Suppressor macrophage treated with lipopolysaccharide for 1 hour (primary cell): ENCODE measurements around the gene EXO5.

Source experiments
- DNase-seq, 3 donors: peaks; one replicate each; pipeline ENCODE4 v3.0.0-alpha.2; 2020 to 2022

Gene EXO5, protein sequence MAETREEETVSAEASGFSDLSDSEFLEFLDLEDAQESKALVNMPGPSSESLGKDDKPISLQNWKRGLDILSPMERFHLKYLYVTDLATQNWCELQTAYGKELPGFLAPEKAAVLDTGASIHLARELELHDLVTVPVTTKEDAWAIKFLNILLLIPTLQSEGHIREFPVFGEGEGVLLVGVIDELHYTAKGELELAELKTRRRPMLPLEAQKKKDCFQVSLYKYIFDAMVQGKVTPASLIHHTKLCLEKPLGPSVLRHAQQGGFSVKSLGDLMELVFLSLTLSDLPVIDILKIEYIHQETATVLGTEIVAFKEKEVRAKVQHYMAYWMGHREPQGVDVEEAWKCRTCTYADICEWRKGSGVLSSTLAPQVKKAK

DNA sequence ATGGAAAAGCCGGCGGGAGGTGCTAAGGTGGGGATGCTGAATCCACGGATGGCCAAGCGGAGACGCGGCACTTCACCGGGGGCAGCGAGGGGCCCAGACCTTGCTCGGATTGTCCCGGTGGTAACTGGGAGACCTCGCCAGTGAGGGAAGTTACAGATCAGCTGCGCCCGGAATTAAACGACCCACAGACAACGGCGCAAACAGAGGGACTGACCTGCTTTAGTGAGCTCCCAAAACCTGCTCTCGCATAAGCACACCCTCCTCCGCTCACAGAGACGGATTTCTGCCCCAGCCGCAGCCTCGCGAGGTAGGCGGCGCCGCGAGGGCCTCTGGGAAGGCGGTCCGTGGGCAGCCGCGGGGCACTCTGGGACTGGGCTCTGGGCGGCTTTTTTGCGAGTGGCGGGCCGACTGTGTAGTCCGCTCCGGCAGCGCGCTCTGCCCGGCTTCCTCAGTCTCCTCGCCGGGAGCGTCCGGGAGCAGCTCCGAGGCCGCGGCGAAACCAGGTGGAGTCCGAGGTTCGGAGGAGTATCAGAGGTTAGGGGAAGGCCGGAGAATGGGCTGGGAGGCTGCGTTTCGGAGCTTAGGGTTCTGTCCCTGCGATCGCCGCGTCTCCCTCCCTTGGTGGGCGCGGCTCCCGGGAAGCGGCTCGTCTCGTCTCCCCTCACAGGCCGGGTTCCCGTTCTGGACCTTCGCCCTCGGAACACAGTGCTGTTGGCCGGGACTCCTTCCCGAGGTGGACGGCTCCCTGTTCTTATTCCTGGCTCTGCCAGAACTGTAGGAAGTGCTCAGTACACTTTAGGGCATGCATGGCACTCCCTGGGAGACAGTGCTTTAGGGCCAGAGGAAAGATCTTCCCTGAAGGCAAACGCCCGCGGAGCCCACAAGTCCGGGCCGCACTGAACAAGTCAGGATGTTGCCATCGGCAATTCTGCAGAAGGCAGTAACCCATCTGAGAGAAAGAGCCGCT, at the start of gene EXO5:
TSS of gene EXO5 (plus strand) at position 393 of the 967 bp plus-strand sequence. CDS start 5,778 bp downstream, outside the sequence.
- DNase-seq = peak; percentile 80 to 92 (median 89)

DNA sequence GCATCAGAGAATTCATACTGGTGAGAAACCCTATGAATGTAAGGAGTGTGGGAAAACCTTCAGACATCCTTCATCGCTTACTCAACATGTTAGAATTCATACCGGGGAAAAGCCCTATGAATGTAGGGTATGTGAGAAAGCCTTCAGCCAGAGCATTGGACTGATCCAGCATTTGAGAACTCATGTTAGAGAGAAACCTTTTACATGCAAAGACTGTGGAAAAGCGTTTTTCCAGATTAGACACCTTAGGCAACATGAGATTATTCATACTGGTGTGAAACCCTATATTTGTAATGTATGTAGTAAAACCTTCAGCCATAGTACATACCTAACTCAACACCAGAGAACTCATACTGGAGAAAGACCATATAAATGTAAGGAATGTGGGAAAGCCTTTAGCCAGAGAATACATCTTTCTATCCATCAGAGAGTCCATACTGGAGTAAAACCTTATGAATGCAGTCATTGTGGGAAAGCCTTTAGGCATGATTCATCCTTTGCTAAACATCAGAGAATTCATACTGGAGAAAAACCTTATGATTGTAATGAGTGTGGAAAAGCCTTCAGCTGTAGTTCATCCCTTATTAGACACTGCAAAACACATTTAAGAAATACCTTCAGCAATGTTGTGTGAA, 45.5 kb upstream of the EXO5 start:
- peak in 1 of 3 donors; percentile 7 for DNase-seq

DNA sequence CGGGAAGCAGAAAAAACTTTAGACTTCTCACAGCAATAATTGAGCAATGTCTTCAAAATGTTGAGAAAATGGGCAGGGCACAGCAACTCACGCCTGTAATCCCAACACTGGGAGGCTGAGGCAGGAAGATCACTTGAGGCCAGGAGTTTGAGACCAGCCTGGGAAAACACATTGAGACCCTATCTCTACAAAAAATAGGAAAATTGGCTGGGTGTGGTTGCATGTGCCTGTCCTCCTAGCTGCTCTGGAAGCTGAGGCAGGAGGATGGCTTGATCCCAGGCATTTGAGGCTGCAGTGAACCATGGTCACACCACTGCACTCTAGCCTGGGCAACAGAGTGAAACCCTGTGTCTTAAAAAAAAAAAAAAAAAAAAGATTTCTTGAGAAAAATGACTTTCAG, 39.2 kb upstream of the EXO5 start:
- no peak for DNase-seq

DNA sequence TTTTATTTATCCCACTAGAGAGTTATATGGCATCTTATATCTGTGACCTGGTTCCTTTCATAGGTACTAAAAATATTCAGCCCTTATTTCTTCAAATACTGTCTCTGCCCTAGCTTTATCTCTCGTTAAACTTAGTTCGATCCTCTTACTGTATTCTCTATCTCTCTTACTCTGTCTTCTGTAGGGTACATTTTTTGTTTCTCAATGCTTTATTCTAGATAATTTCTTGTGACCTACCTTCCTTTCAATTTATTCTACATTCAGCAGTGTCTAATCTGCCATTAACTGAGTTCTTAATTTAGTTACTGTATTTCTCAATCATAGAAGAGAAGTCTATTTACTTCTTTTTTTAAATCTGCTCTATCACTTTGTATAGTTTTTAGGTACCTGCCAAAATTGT, 33.3 kb upstream of the EXO5 start:
- DNase-seq = no peak

DNA sequence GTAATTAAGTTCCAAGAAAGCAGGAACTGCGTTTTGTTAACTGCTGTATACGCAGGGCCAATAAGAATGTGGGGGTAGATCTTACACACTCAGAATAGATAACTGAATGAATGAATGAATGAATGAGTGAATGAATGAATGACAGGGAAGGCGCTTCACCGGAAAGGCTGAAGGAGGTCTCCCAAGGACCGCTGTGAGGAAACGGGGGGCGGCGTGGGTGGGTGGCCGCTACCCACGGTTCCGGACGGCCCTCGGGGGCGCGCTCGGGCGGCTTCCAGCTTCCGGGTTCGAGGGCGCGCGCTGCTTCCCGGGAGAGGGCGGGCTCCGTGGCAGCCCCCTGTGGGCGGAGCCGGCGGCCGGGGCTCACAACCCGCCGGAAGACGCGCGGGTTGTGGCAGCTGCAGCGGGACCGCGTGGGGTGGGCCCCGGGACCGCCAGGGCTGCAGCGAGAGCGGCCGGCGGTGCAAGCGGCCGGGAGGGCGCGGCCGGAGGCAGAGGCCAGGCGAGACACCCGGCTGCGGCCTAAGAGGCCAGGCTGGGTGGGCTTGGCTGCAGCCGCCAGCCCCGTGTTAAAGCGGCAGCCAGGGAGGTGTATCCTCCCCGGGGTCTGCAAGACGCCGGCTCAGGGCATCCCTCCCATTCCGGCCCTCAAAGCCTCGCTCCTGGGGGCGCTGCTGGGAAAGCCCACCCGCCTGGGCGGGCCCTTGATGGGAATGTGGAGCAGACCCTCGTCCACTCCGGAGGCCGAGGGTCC, 31.5 kb upstream of the EXO5 start, which contains the start of gene ZFP69:
TSS of gene ZFP69 (plus strand) at position 367 of the 754 bp plus-strand sequence. CDS start 2,072 bp downstream, outside the sequence.
- peak; percentile 69 to 91 (median 84) for DNase-seq

DNA sequence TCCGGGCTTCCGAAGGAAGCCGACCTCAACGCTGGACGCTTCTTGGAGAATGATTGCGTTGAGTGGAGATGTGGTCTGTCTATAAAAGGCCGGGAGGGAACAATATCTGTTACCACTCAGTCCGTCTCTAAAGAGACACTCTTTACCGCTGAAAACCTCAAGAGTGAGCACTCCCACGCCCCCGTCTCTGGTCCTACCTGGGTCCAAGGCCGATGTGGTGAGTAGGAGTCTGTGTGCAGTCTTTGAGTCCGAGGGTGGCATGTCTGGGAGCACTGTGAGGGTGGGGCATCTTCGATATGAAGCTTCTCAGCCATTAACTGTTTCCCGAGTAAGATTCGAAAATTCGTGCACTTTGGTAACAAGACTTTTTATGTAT, 30.9 kb upstream of the EXO5 start:
- peak in 2 of 3 donors; percentile 9 to 10 for DNase-seq

DNA sequence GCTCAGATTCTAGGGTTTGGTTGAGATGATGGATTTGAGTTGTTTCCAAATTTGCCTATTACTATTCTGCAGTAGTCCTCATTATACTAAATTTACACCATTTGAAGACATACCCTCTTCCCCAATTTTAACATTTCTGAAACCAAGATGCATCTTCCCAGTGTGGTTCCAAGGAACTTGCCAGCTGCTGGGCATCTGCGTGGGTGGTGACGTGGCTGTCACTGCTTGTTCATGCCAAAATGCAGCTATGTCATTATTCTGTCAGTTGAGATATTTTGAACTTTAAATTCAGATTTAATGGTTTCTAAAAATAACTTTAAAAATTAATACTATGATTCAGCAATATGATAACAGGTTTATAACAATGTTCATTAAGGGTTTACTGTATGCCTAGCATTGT, 30.3 kb upstream of the EXO5 start:
- peak; percentile 32 to 38 (median 32) for DNase-seq

DNA sequence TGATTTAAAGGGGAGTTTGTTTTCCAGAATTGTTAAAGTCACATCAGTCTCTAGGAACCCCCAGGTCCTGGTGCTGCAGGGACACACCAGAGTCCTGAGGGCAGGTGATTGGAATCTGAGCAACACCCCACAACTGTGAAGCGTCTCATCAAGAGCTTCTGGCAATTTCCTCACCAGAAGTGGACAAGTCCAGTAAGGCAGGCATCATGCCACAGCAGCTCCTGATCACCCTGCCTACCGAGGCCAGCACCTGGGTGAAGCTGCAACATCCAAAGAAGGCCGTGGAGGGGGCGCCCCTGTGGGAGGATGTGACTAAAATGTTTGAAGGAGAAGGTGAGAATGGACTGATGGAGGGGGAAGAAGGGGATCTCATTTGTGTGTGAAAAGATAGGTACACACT, 29.4 kb upstream of the EXO5 start:
- DNase-seq = no peak

DNA sequence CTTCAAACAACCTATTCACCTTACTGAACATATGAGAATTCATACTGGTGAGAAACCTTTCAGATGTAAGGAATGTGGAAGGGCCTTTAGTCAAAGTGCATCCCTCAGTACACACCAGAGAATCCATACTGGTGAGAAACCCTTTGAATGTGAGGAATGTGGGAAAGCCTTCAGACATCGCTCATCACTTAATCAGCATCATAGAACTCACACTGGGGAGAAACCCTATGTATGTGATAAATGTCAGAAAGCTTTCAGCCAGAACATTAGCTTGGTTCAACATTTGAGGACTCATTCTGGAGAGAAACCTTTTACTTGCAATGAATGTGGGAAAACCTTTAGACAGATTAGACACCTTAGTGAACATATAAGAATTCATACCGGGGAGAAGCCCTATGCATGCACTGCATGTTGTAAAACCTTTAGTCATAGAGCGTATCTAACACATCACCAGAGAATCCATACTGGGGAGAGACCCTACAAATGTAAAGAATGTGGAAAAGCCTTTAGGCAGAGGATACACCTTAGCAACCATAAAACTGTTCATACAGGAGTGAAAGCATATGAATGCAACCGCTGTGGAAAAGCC, 13.2 kb upstream of the EXO5 start:
- DNase-seq = no peak

DNA sequence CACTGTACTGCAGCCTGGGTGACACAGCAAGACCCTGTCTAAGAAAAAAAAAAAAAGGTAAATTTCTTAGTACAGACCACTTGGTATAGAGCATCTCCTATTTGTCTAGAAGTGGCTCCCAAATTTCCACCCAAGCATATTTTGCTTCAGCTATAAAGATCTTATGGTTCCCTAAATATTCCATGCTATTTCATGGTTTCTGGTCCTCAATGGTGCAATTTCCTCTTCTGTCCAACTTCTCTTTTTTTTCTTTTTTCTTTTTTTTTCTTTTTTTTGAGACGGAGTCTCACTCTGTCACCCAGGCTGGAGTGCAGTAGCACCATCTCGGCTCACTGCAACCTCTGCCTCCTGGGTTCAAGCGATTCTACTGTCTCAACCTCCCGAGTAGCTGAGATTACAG, 5.9 kb upstream of the EXO5 start:
- peak; percentile 10 to 44 (median 44) for DNase-seq

DNA sequence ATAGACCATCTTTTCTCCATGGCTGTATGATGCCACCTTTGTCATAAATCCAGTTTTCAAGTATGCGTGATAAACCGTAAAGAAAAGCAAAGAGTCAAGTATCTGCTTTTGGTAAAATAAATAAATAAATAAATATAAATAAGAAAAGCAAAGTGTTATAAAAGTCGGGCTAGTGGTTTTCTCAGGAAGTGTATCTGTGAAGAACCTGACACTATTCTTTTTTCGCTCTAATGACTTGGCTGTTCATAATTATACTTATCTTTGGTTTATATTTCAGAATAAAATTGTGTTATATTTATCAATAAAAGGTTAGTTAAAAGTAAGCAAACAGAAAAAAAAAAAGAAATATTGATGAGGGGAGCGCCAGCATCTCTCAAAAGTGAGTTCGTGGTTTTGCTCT, 594 bp upstream of the EXO5 start:
- DNase-seq = no peak

DNA sequence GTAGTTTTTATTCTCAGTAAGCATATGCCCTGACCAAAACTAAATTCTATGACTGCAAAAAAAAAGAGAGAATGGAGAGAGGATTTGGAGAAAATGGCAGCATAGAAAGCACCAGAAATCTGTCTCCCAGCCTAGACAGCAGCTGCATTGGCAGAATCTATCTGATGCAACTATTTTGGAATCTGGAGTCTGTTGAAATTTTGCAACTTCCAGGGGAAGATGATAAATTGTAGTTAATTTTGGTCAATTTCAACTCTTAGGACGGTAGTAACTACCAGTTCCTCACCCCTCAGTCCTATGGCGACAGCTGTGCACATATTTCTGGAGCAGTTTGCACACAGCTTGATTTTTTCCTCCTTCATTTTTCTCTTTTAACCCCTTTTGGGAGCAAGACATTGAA, 10.9 kb downstream of the EXO5 start:
- no peak for DNase-seq

DNA sequence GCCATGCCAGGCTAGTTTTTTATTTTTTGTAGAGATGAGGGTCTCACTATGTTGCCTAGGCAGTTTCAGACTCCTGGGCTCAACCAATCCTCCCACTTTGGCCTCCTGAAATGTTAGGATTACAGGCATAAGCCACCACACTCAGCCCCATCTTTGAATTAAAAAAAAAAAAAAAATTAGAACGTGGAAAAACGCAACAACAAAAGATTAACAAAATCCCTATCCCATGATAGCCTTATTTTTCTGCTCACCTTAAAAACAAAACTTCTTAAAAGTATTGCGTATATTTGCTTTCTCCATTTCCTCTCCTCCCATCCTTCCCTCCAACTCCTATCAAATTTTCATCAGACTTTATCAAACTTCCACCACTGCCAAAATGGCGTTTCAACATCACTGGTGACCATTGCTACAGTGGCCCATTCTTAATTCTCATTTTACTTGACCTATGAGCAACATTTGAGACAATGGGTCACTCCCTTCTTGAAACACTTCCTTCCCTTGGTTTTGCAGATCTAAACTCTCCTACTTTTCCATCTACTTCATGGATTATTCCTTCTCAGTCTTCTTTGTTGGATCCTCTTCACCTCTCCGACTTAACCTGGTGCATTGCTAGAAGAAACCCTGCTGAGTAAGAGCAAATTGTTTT, 22.3 kb downstream of the EXO5 start:
- peak; percentile 29 to 54 (median 49) for DNase-seq

DNA sequence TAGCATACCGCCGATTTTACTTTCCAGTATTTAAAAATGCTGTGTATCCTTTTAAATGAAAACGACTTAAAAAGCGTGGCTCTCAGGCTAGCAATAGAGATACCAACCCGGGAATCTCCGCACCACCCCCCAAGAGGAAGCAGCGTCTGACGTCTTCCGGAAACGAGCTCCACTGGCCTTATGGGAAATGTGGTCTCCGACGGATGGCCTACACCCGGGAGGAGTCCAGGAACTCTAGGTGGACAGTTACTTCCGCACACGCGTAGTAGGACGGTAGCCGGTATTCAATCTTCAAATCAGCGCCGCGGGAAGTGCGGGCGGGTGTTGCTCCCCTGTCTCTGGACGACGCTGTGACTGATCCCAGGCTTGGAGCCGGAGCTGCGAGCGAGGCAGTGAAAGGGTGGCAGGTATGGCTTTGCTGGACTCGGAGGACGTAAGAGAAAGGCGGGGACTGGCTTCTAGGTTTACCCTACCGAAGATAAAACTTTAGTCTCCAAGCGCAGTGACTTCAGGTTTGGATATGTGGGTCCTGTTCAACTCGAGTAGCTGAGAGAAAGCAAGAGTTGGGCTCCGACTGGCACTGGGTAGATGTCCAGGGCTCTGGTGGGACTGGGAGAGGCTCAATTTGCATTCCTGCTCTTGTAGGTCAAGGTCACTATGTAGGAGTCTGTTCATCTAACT, 23.0 kb downstream of the EXO5 start, which contains the start of gene ZNF684:
TSS of gene ZNF684 (plus strand) at position 257 of the 681 bp plus-strand sequence. CDS start 1,530 bp downstream, outside the sequence.
- DNase-seq = peak; percentile 95 to 97 (median 96)

DNA sequence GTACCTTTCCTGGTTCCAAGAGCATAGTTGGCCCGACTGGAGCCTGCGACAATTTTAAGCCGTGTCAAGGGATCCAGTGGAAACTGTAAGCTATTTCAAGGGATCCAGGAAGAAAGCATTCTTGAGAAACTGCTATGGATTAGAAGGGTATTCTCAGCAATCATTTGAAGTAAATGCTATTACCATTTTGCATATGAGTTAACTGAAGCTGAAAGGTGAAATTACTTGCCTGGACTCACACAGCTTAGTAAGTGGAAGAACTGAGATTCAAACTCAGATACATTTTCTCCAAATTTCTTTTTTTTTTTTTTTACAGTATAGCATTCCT, 23.5 kb downstream of the EXO5 start:
- DNase-seq = no peak

DNA sequence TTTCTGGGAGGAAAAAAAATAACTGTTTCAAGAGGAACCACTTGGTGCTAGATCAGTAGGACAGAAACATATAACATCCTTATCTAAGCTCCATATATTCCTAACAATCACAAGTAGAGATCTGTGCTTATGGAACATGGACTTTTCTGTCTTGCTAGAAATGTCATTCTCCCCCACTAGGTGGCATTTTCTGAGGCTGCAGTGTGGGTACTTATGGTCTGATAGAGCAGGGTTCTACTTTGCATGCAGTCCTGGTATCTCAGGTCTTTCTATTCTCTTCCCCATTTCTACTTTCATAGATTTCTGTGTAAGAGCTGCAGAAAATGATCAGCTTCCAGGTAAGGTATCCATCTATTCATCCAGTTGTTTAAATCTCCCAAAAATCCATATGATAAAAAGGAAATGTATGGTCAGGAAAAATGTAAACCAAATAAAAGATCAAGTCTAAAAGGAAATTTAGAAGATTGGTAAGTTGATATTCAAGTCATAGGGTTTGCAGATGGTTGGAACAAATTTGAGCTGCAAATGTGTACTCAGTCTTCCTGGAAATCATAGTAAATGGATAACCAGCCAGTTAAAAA, 24.4 kb downstream of the EXO5 start:
- DNase-seq = peak; percentile 64 to 69 (median 65)

DNA sequence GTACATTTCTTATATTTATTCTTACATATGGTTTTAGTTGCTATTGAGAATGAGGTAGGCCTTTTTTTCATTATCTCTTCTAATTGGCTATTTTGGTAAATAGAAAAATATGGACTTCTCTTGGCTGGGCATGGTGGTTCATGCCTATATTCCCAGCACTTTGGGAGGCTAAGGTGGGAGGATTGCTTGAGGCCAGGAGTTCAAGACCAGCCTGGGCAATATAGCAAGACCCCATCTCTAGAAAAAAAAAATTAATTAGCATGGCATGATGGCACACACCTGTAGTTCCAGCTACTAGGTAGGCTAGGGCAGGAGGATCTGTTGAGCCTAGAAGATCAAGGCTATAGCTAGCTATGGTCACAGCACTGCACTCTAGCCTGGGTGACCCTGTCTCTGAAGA, 26.0 kb downstream of the EXO5 start:
- DNase-seq = no peak

DNA sequence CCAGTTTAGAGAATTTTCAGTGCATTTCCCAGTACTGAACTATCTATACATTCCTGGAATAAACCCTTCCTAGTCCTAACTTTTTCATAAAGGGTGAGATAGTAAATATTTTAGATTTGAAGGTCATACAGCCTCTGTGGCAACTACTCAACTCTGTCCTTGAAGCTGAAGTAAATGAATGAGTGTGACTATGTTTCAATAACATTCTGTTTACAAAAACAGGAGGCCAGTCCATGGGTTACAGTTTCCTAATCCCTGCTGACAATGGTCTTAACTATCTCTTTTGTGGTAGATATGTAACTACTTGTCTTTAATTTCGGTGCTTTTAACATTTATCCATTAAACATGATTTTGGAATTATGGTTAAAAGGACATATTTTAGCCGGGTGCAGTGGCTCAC, 27.2 kb downstream of the EXO5 start:
- no peak for DNase-seq

DNA sequence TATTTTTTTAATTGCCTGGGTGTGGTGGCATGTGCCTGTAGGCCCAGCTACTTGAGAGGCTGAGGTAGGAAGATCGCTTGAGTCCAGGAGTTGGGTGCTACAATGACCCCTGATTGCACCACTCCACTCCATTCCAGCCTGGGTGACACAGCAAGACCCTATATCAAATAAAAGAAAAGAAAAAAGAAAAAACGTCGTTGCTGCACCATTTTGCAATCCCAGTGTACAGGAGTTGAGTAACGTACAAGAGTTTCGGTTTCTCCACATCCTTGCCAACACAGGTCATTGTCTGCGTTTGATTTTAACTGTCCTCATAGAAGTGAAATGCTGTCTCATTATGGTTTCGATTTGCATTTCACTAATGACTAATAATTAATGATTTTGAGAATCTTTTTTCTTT, 30.8 kb downstream of the EXO5 start:
- DNase-seq = peak; percentile 54 to 81 (median 59)

DNA sequence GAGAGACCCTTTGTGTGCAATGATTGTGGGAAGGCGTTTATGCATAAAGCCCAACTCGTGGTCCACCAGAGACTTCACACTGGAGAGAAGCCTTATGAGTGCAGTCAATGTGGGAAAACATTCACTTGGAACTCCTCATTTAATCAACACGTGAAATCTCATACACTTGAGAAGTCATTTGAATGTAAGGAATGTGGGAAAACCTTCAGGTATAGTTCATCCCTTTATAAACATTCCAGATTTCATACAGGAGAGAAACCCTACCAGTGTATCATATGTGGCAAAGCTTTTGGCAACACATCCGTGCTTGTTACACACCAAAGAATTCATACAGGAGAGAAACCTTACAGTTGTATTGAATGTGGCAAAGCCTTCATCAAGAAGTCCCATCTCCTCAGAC, 38.4 kb downstream of the EXO5 start:
- DNase-seq = no peak
